ENCODE data around the gene NAV1. TPM values are rescaled to one million over a fixed set of nuclear protein-coding genes. Genes with fewer than 3 reads are reported as not detected.

Gene NAV1
- total RNA-seq, 2 donors from 2014 or later = 126 to 255 TPM

GRCh38 chr1:201505503-201505890, 33.4 kb upstream of the NAV1 start:
- Histone ChIP-seq H3K4me1 (ENCODE audit: control insufficient read depth in 1 of 2, low read depth in 2 of 2) (peaks cover 22 to 55% of the 10 kb centered on the region in 2 donors), H3K9me3 (no peaks in the 10 kb centered on the region), H3K36me3 (no peaks in the 10 kb centered on the region), H3K27me3 (replicated peaks; ENCODE audit: insufficient read depth) (no peaks in the 10 kb centered on the region), H3K27ac (peak overlapping the region; percentile 94 to 96), H3K4me3 (peak overlapping the region; percentile 94)
- no peak for TF ChIP-seq CTCF (IDR thresholded peaks at IDR 0.05)
- no peak for DNase-seq (ENCODE audit: low spot score)
- no peak for ATAC-seq (ENCODE audit: insufficient number of reproducible peaks, low FRiP score, low read depth)

GRCh38 chr1:201506092-201506491, 32.8 kb upstream of the NAV1 start:
- H3K27me3 ChIP-seq (replicated peaks; ENCODE audit: insufficient read depth) = no peaks in the 10 kb centered on the region
- ATAC-seq (ENCODE audit: insufficient number of reproducible peaks, low FRiP score, low read depth) = no peak
- no peaks in the 10 kb centered on the region for H3K36me3 ChIP-seq
- no peak for DNase-seq (ENCODE audit: low spot score)
- H3K27ac ChIP-seq = peak overlapping the region; percentile 94 to 96
- H3K4me3 ChIP-seq = peak overlapping the region; percentile 94
- no peak for TF ChIP-seq CTCF (IDR thresholded peaks at IDR 0.05)
- peaks cover 19 to 49% of the 10 kb centered on the region in 2 donors for H3K4me1 ChIP-seq (ENCODE audit: control insufficient read depth in 1 of 2, low read depth in 2 of 2)
- H3K9me3 ChIP-seq = no peaks in the 10 kb centered on the region

GRCh38 chr1:201506557-201507359, 32.2 kb upstream of the NAV1 start, which contains the start of gene CSRP1:
Gene CSRP1, minus strand, starts transcription at chr1:201507123. Its CDS starts 10,820 bp downstream, at chr1:201496303.
- no peaks in the 10 kb centered on the region for H3K36me3 ChIP-seq
- DNase-seq (ENCODE audit: low spot score) (peak; percentile 67), ATAC-seq (ENCODE audit: insufficient number of reproducible peaks, low FRiP score, low read depth) (peak; percentile 58)
- peak within 1 kb of the TSS; percentile 94 for H3K4me3 ChIP-seq
- no peaks in the 10 kb centered on the region for H3K9me3 ChIP-seq
- H3K27ac ChIP-seq = peak within 1 kb of the TSS; percentile 94 to 96
- no peaks in the 10 kb centered on the region for H3K27me3 ChIP-seq (replicated peaks; ENCODE audit: insufficient read depth)
- peaks cover 17 to 48% of the 10 kb centered on the region in 2 donors for H3K4me1 ChIP-seq (ENCODE audit: control insufficient read depth in 1 of 2, low read depth in 2 of 2)
- TF ChIP-seq CTCF (IDR thresholded peaks at IDR 0.05) = no peak

GRCh38 chr1:201507360-201507675, 31.6 kb upstream of the NAV1 start:
- no peak for TF ChIP-seq CTCF (IDR thresholded peaks at IDR 0.05)
- no peak for DNase-seq (ENCODE audit: low spot score)
- Histone ChIP-seq H3K4me1 (ENCODE audit: control insufficient read depth in 1 of 2, low read depth in 2 of 2) (peaks cover 19 to 49% of the 10 kb centered on the region in 2 donors), H3K9me3 (no peaks in the 10 kb centered on the region), H3K27ac (peak overlapping the region; percentile 94 to 96), H3K36me3 (no peaks in the 10 kb centered on the region), H3K4me3 (peak overlapping the region; percentile 94), H3K27me3 (replicated peaks; ENCODE audit: insufficient read depth) (no peaks in the 10 kb centered on the region)
- no peak for ATAC-seq (ENCODE audit: insufficient number of reproducible peaks, low FRiP score, low read depth)

- Histone ChIP-seq H3K9me3 (no peaks in the 10 kb centered on the region), H3K4me3 (no peak overlapping the region), H3K4me1 (ENCODE audit: control insufficient read depth in 1 of 2, low read depth in 2 of 2) (peaks cover 21 to 46% of the 10 kb centered on the region in 2 donors), H3K27ac (no peak overlapping the region), H3K36me3 (no peaks in the 10 kb centered on the region), H3K27me3 (replicated peaks; ENCODE audit: insufficient read depth) (no peaks in the 10 kb centered on the region)
- DNase-seq (ENCODE audit: low spot score) (no peak), ATAC-seq (ENCODE audit: insufficient number of reproducible peaks, low FRiP score, low read depth) (no peak)
- no peak for TF ChIP-seq CTCF (IDR thresholded peaks at IDR 0.05)
Measured at GRCh38 chr1:201508809-201509208, 30.1 kb upstream of the NAV1 start.

Measured in thoracic aorta (tissue), 2 donors.